ENCODE results near the gene FBXO5. TPM values are rescaled to one million over a fixed set of nuclear protein-coding genes. Genes with fewer than 3 reads are reported as not detected.

The FBXO5 gene
- total RNA-seq, 4 donors from 2014 or later: 0.66 to 3.9 (median 1.8) TPM

- DNase-seq (ENCODE audit: low spot score in 2 of 2): no peak
- TF ChIP-seq EP300 (IDR thresholded peaks at IDR 0.05) (no peak), POLR2A (IDR thresholded peaks at IDR 0.05) (no peak), CTCF (IDR thresholded peaks at IDR 0.05) (no peak)
- Histone ChIP-seq H3K36me3 (no peaks in the 10 kb centered on the region), H3K9me3 (no peaks in the 10 kb centered on the region), H3K27me3 (no peaks in the 10 kb centered on the region), H3K27ac (no peak overlapping the region), H3K4me3 (no peak overlapping the region), H3K4me1 (peaks cover 0 to 8% (median 0%) of the 10 kb centered on the region in 4 donors)
- WGBS, 2 donors: 76 to 79% methylated on average over 3 of the region's 3 CpGs
Measured at GRCh38 chr6:152950240-152950639, 32.6 kb downstream of the FBXO5 start.

DNA sequence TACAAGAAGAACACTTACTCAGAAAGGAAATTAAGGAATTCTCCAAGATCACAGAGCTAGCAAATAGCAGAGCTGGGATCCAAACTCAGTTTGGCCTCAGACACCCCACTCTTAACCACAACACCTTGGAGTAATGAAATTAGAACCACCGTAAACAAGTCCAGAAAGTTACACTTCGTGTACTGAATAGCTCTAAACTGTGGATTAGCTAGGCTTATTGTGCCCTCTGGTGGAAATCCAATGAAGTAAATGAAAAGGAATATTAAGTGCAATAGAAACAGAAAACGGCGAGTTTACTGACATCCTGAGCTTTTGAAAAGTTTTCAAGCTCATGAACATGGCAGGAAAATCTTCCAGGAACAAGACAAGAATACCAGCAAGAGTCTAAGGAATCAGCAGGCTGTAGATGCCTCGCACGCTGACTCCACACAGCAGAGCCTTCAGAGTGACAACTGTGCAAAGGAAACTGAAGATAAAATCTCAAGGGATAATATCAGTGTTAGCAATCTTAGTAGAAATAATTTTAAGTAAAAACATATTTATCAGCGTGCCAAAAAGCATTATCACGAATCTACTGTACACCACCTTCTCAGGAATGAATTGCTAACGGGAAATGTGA, 34.6 kb downstream of the FBXO5 start:
- H3K36me3 ChIP-seq: no peaks in the 10 kb centered on the region
- H3K27ac ChIP-seq: no peak overlapping the region
- no peak for DNase-seq (ENCODE audit: low spot score in 2 of 2)
- no peaks in the 10 kb centered on the region for H3K27me3 ChIP-seq
- WGBS, 2 donors: 22 to 26% methylated on average over 9 of the region's 9 CpGs
- TF ChIP-seq POLR2A (IDR thresholded peaks at IDR 0.05): no peak
- TF ChIP-seq EP300 (IDR thresholded peaks at IDR 0.05): no peak
- TF ChIP-seq CTCF (IDR thresholded peaks at IDR 0.05): peak; percentile 43 to 72 (median 63)
- peaks cover 0 to 8% (median 0%) of the 10 kb centered on the region in 4 donors for H3K4me1 ChIP-seq
- H3K4me3 ChIP-seq: no peak overlapping the region
- H3K9me3 ChIP-seq: no peaks in the 10 kb centered on the region

DNA sequence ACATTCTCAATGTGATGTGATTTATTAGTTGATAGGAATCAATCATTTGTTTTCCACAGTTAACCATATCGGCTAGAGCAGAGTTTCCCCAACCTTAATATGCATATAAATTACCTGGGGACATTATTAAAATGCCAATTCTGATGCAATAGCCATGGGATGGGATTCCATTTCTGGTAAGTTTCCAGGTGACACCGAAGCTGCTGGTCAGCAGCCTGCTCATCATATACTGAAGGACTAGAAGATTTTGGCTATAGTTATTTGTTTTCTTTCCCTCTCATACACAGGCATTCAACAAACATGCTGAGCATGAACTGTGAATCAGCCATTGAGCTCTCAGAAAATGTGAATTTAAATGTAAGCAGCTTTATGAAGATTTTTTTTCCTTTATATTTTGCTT, 35.8 kb downstream of the FBXO5 start:
- Histone ChIP-seq H3K4me1 (peaks cover 0 to 8% (median 0%) of the 10 kb centered on the region in 4 donors), H3K27ac (no peak overlapping the region), H3K9me3 (no peaks in the 10 kb centered on the region), H3K27me3 (no peaks in the 10 kb centered on the region), H3K4me3 (no peak overlapping the region), H3K36me3 (no peaks in the 10 kb centered on the region)
- no peak for DNase-seq (ENCODE audit: low spot score in 2 of 2)
- 61 to 75% methylated on average over 2 of the region's 2 CpGs for WGBS, 2 donors
- no peak for TF ChIP-seq CTCF (IDR thresholded peaks at IDR 0.05)
- TF ChIP-seq POLR2A (IDR thresholded peaks at IDR 0.05): no peak
- TF ChIP-seq EP300 (IDR thresholded peaks at IDR 0.05): no peak

- no peaks in the 10 kb centered on the region for H3K36me3 ChIP-seq
Measured at GRCh38 chr6:152946484-152946883, 36.4 kb downstream of the FBXO5 start.

More at GRCh38 chr6:152946484-152946883, 36.4 kb downstream of the FBXO5 start:
- H3K27me3 ChIP-seq: no peaks in the 10 kb centered on the region
- DNase-seq (ENCODE audit: low spot score in 2 of 2): no peak
- TF ChIP-seq CTCF (IDR thresholded peaks at IDR 0.05) (no peak), EP300 (IDR thresholded peaks at IDR 0.05) (no peak), POLR2A (IDR thresholded peaks at IDR 0.05) (no peak)
- 81 to 84% methylated on average over 3 of the region's 3 CpGs for WGBS, 2 donors
- H3K4me1 ChIP-seq: peaks cover 0 to 8% (median 0%) of the 10 kb centered on the region in 4 donors
- H3K27ac ChIP-seq: no peak overlapping the region
- H3K4me3 ChIP-seq: no peak overlapping the region
- no peaks in the 10 kb centered on the region for H3K9me3 ChIP-seq
